Measurements from ENCODE around the gene ZNFX1. TPM values are rescaled to one million over a fixed set of nuclear protein-coding genes. Genes with fewer than 3 reads are reported as not detected.
"Not testable (repeated sequence)": the region's sequence is repeated elsewhere in the genome, so short reads cannot be mapped to it uniquely, and the experiment has no call there.

Gene ZNFX1
- total RNA-seq, 4 donors from 2014 or later: 36.2 to 46.6 (median 41.5) TPM

- Histone ChIP-seq H3K4me3 (no peak overlapping the region), H3K4me1 (peaks cover 0 to 3% (median 0%) of the 10 kb centered on the region in 3 donors), H3K9me3 (no peaks in the 10 kb centered on the region), H3K36me3 (peaks cover 0 to 18% of the 10 kb centered on the region in 2 donors), H3K27ac (no peak overlapping the region), H3K27me3 (no peaks in the 10 kb centered on the region)
- 70 to 72% methylated on average over 4 to 5 of the region's 6 CpGs for WGBS, 2 donors (ENCODE audit: low coverage in 1 of 2)
- ATAC-seq: no peak
- TF ChIP-seq POLR2AphosphoS5 (IDR thresholded peaks at IDR 0.05): no peak
- TF ChIP-seq POLR2A (IDR thresholded peaks at IDR 0.05): no peak
- no peak for TF ChIP-seq CTCF (IDR thresholded peaks at IDR 0.05)
- no peak for TF ChIP-seq EP300 (IDR thresholded peaks at IDR 0.05)
These were observed 20.0 kb upstream of the ZNFX1 start for GRCh38 chr20:49297605-49298530.

- H3K4me3 ChIP-seq, H3K27ac ChIP-seq, H3K9me3 ChIP-seq, H3K4me1 ChIP-seq, ATAC-seq, H3K27me3 ChIP-seq: not testable (repeated sequence)
- WGBS, 2 donors (ENCODE audit: low coverage in 1 of 2): 68 to 74% methylated on average over 7 to 14 of the region's 16 CpGs
- peaks cover 2 to 54% of the 10 kb centered on the region in 2 donors for H3K36me3 ChIP-seq
These were observed 16.3 kb upstream of the ZNFX1 start for GRCh38 chr20:49294002-49294654.

- no peaks in the 10 kb centered on the region for H3K4me1 ChIP-seq
- 84 to 96% methylated on average over 6 of the region's 6 CpGs for WGBS, 2 donors (ENCODE audit: low coverage in 1 of 2)
- no peak overlapping the region for H3K4me3 ChIP-seq
- TF ChIP-seq POLR2A (IDR thresholded peaks at IDR 0.05) (no peak), POLR2AphosphoS5 (IDR thresholded peaks at IDR 0.05) (no peak), EP300 (IDR thresholded peaks at IDR 0.05) (no peak), CTCF (IDR thresholded peaks at IDR 0.05) (no peak)
- ATAC-seq: no peak
- peaks cover 3 to 64% of the 10 kb centered on the region in 2 donors for H3K36me3 ChIP-seq
- no peaks in the 10 kb centered on the region for H3K27me3 ChIP-seq
- H3K9me3 ChIP-seq: no peaks in the 10 kb centered on the region
- H3K27ac ChIP-seq: no peak overlapping the region
These were observed 15.3 kb upstream of the ZNFX1 start for GRCh38 chr20:49293122-49293521.

- Histone ChIP-seq H3K36me3 (peaks cover 5 to 75% of the 10 kb centered on the region in 2 donors), H3K4me3 (no peak overlapping the region), H3K27ac (no peak overlapping the region), H3K27me3 (no peaks in the 10 kb centered on the region), H3K4me1 (no peaks in the 10 kb centered on the region), H3K9me3 (peaks cover 0 to 8% (median 0%) of the 10 kb centered on the region in 3 donors)
- WGBS, 2 donors (ENCODE audit: low coverage in 1 of 2): 60 to 83% methylated on average over 2 to 3 of the region's 3 CpGs
- ATAC-seq: no peak
- TF ChIP-seq POLR2A (IDR thresholded peaks at IDR 0.05) (no peak), EP300 (IDR thresholded peaks at IDR 0.05) (no peak)
These were observed 14.2 kb upstream of the ZNFX1 start for GRCh38 chr20:49292010-49292409.

- no peak for TF ChIP-seq POLR2A (IDR thresholded peaks at IDR 0.05)
- no peak for TF ChIP-seq POLR2AphosphoS5 (IDR thresholded peaks at IDR 0.05)
- TF ChIP-seq CTCF (IDR thresholded peaks at IDR 0.05): no peak
- no peak for TF ChIP-seq EP300 (IDR thresholded peaks at IDR 0.05)
- peaks cover 0 to 16% (median 0%) of the 10 kb centered on the region in 3 donors for H3K9me3 ChIP-seq
- no peaks in the 10 kb centered on the region for H3K4me1 ChIP-seq
- ATAC-seq: no peak
- no peak overlapping the region for H3K4me3 ChIP-seq
- H3K27ac ChIP-seq: no peak overlapping the region
- no peaks in the 10 kb centered on the region for H3K27me3 ChIP-seq
- WGBS, 2 donors (ENCODE audit: low coverage in 1 of 2): 0 to 33% methylated on average over 1 of the region's 1 CpG
- peaks cover 8 to 80% of the 10 kb centered on the region in 2 donors for H3K36me3 ChIP-seq
These were observed 13.3 kb upstream of the ZNFX1 start for GRCh38 chr20:49291200-49291599.
